PC-3 (cell line): Measurements from ENCODE around the gene FIBCD1.

ENCODE experiments used
- EZH2 ChIP-seq: fragments of 300-600 bp; sonication (generic); IDR thresholded peaks from one replicate; pipeline ENCODE4 v1.6.1; 2017; ENCODE audit warnings: antibody characterized with exemption, mild to moderate bottlenecking, low read length; ENCODE audit not compliant: unreplicated experiment
- TF ChIP-seq, protein P1 (sequence below): fragments of 300-600 bp; sonication (generic); conservative IDR thresholded peaks from 2 replicates; pipeline ENCODE4 v1.5.1; 2017; ENCODE audit warnings: antibody characterized with exemption, low read depth, mild to moderate bottlenecking, low read length

DNA sequence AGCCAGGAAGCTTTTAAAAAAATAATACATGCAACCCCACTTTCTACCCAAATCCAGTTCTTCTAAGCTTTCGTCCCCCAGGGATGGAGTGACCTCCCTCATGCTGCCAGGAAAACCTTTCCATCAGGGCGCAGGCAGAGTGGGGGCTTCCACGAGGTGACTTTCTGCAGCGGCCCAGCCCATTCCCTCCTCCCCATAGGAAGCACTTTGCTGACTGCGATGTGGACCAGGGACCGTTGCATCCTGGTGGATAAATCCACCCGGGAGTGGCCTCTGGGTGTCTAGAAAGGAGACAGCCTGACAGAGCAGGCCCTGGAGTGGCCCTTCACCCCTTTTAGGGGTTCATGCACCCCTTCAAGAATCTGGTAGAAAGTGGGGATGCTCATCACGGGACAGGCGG, 44.0 kb downstream of the FIBCD1 start:
- TF ChIP-seq EZH2 = no peak
- TF ChIP-seq, protein P1, sequence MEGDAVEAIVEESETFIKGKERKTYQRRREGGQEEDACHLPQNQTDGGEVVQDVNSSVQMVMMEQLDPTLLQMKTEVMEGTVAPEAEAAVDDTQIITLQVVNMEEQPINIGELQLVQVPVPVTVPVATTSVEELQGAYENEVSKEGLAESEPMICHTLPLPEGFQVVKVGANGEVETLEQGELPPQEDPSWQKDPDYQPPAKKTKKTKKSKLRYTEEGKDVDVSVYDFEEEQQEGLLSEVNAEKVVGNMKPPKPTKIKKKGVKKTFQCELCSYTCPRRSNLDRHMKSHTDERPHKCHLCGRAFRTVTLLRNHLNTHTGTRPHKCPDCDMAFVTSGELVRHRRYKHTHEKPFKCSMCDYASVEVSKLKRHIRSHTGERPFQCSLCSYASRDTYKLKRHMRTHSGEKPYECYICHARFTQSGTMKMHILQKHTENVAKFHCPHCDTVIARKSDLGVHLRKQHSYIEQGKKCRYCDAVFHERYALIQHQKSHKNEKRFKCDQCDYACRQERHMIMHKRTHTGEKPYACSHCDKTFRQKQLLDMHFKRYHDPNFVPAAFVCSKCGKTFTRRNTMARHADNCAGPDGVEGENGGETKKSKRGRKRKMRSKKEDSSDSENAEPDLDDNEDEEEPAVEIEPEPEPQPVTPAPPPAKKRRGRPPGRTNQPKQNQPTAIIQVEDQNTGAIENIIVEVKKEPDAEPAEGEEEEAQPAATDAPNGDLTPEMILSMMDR = no peak
